HG03025 (cell line): ENCODE data around the gene TAS2R46.
"Not testable (repeated sequence)": the region's sequence is repeated elsewhere in the genome, so short reads cannot be mapped to it uniquely, and the experiment has no call there.

Experiments used
- ATAC-seq: cut with Tn5 transposase; IDR thresholded peaks from one replicate; pipeline ENCODE4 v1.9.1; 2021; ENCODE audit warnings: mild to moderate bottlenecking, moderate library complexity; ENCODE audit not compliant: unreplicated experiment, low FRiP score

TAS2R46 gene, protein sequence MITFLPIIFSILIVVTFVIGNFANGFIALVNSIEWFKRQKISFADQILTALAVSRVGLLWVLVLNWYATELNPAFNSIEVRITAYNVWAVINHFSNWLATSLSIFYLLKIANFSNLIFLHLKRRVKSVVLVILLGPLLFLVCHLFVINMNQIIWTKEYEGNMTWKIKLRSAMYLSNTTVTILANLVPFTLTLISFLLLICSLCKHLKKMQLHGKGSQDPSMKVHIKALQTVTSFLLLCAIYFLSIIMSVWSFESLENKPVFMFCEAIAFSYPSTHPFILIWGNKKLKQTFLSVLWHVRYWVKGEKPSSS

DNA sequence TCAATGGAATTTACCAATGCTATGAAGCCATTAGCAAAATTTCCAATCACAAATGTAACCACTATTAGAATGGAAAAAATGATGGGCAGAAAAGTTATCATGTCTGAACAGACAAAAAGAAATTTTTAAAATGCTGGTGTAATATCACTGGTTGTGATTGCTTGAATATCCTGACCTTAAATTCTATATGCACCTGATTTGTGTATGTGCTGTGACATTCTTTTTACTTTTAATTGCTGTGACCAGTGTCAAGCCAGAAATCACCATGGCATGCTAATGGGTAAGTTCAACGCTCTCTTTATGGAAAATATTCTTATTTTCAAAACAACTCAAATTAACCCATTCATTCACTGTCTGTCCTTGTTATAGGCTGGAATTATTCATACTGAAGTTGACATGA lies at the start of gene TAS2R46:
Gene TAS2R46, minus strand, starts transcription at position 101 of the 400 bp plus-strand sequence. Its CDS starts 0 bp downstream, at position 101.
- ATAC-seq = not testable (repeated sequence)

DNA sequence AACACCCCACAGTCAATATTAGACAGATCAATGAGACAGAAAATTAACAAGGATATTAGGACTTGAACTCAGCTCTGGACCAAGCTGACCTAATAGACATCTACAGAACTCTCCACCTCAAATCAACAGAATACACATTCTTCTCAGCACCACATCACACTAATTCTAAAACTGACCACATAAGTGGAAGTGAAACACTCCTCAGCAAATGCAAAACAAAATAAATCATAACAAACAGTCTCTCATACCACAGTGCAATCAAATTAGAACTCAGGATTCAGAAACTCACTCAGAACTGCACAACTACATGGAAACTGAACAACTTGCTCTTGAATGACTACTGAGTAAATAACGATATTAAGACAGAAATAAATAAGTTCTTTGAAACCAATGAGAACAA lies 49.1 kb upstream of the TAS2R46 start:
- not testable (repeated sequence) for ATAC-seq

DNA sequence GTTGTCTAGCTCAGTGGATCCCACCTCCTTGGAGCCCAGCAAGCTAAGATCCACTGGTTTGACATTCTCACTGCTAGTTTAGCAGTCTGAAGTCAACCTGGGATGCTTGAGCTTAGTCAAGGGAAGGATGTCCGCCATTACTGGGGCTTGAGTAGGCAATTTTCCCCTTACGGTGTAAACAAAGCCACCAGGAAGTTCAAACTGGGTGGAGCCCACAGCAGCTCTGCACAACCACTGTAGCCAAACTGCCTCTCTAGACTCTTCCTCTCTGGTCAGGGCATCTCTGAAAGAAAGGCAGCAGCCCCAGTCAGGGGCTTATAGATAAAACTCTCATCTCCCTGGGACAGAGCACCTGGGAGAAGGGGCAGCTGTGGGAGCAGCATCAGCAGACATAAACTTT lies 46.8 kb upstream of the TAS2R46 start:
- ATAC-seq = no peak

DNA sequence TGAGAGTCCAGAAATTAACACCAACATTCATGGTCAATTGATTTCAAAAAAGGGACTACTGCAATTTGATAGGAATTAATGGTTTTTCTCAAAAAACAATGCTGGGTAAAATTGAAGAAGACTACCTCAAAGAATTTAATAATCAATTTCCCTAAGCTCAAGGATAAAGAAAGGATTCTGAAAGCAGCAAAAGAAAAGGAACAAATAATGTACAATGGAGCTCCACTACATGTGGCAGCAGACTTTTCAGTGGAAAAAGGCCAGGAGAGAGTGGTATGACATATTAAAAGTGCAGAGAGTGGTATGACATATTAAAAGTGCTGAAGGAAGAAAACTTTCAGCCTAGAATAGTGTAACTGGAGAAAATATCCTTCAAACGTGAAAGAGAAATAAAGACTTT lies 45.6 kb upstream of the TAS2R46 start:
- no peak for ATAC-seq

DNA sequence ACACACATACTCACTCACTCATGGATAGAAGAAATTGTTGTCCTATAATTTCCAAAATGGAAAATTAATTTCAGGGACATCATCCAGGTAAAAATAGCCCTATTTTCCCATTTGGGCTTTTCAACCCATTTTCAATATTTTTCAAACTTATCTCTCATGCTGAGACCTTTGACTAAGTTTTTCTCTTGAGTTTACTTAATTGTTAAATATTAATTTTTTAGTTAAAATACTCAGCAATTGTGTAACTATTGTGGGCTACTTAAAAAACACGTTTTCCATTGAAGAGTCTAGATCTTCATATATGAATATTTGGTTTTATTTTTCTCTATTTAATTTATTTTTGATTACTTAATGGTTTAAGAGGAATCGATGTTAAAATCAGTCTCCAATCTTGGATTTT lies 44.2 kb upstream of the TAS2R46 start:
- ATAC-seq = no peak

DNA sequence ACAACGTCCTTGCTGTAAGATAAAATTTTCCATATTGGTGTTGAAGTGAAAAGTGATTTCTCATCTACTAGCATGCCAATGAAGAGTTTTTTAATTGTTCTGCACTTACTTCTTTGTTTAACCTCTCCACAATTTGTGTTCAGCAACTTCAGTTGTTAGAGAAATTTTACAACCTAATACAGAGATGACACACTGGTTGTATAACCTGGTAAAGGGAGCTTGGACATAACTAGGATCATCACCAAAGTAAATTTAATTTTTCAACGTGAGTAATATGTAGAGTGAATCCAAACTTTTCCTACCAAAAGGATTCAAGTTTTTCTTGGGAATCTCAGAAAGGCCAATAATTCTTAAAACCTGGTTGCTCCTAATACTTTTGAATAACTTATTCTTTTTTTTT lies 43.5 kb upstream of the TAS2R46 start:
- no peak for ATAC-seq

DNA sequence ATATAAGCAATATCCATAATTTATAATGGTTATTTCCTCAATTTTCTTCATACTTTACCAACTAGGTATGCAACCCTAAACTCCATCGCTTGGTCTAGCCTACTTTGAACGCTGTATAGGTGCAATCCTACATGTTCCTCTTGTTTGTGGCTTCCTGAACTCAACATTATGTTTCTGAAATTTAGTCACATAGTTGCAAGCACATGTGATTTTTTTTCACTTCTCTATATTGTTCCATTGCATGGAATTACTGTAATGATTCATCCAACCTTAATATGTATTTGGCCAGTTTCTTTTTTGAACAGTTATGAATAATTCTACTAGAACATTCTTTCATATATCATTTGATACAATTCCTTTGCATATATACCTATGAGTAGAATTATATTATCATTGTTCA lies 32.8 kb upstream of the TAS2R46 start:
- not testable (repeated sequence) for ATAC-seq

DNA sequence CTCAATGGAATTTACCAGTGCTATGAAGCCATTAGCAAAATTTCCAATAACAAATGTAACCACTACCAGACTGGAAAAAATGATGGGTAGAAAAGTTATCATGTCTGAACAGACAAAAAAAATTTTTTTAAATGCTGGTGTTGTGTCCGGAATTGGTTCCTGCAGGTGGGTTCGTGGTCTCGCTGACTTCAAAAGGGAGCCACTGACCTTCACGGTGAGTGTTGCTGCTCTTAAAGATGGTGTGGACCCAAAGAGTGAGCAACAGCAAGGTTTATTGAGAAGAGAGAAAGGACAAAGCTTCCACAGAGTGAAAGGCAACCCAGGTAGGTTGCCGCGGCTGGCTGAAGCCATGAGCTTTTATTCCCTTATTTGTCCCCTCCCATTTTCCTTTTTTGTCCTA lies 30.0 kb upstream of the TAS2R46 start, which contains the start of gene TAS2R43:
Gene TAS2R43, minus strand, starts transcription at position 186 of the 400 bp plus-strand sequence. Its CDS starts 84 bp downstream, at position 102.
- no peak for ATAC-seq

DNA sequence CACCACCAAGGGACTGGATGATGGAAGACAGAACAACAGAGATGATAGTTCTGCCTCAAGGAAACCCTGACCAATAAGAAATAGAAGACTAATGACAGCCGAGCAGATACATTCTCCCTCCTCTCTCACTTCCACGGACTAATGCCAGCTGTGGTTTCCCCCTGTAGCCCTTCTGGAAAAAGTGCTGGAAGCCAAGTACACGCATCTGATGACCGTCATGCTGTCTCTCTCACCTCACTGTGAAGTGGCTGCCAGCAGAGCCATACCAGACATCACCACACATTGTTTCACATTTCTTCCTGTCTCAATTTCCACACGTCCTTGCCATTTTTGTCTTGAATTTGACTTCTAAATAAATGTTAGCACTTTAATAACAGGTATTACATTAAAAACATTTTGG lies 27.2 kb upstream of the TAS2R46 start:
- no peak for ATAC-seq

DNA sequence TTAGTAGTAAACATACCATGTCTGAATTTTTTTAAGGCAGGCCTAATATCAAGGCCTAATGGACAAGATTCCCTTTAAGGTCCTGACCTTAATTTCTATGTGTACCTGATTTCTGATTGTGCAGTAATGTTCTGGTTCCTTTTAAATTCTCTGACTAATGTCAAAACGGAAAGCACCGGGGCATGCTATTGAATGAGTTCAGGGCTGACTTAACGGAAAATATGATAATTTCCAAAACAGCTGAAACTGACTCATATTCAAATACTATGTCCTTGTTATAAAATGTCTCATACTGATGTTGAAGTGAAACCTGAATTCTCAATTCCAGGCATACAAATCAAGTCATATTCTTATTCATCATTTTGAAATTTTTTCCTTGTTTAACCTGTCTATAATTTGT lies 23.3 kb upstream of the TAS2R46 start:
- no peak for ATAC-seq

DNA sequence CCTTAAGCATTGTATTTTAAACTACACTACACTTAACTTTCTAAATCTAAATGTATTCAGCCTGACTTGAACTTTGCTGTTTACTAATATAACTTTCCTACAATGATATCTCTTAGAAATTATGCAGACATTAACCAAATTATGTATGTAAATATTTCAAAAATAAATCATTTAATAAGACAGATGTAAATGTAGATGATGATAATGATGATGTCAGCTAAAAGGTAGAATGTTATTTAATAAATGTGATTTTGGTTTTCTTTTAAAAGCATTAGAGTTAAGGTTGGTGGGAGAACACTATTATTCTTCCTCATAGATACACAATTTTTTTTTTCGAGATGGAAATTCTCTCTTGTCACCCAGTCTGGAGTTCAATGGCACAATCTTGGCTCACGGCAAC lies 19.9 kb upstream of the TAS2R46 start:
- no peak for ATAC-seq

DNA sequence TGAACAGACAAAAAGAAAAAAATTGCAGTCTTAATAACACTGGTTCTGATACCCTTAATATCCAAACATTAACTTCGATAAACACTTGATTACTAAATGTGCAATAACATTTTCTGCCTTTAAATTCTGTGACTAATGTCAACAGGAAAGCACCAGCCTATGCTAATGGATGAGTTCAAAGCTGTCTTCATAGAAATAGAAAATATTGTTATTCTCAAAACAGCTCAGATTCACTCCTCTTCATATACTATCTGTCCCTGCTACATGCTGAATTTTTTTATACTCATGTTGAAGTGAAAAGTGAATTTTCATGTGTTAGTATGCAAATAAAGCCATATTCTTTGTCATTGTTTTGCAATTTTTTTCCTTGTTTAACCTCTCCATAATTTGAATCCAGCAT lies 16.2 kb upstream of the TAS2R46 start:
- ATAC-seq = no peak

DNA sequence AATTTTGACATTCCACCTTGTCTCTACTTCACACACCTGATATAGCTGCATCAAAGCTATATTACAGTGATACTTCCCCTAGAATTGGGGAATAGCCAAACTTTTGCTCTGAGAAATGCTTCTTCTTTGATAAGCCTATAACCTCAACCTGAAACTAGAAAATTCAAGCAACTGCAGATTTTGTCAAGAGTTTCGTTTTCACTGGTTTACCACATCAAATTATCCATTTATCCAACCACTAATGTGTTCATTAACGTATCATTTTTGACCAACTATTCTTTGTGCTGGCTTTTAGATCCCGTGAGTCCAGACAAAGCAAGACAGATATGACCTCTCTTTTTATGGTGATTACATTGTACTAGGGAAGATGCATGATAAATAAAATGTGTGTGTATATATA lies 13.5 kb upstream of the TAS2R46 start:
- ATAC-seq = no peak

DNA sequence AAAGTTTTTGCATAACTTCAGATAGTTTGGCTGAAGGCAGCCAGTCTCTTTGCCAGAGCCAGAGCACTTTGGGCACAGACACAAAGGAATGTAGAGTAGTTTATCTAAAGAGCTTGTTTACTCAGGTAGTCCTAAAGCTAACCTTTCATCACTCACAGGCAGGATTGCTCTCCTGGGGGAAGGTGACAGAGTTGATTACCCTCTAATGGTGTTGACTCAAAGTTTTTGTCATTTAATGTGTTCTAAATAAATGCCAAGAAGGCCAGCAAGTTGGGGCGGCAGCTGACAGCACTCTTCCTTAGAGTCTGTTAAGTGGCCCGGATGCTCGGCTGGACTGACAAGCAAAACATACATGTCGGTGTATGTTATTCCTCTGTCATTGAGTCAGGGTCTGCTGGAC lies 9.3 kb upstream of the TAS2R46 start:
- ATAC-seq = no peak

DNA sequence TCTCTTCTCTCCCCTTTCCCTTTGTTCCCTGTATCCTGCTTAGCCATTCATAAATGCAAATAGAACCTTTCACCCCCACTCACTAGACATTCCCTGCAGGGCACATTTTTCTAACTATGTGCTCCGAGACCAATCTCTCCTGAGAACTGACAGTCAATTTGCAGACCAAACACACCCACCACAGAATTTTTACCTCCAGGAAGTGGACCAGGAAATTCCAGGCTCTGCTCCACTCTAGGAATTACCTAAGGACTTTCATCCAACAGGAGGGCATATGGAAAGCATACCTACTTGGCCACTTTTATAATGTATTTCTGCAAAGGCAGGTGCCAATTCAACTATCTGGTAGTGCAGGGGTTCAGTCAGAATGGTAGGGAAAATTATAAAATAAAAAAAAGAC lies 8.9 kb upstream of the TAS2R46 start:
- no peak for ATAC-seq

DNA sequence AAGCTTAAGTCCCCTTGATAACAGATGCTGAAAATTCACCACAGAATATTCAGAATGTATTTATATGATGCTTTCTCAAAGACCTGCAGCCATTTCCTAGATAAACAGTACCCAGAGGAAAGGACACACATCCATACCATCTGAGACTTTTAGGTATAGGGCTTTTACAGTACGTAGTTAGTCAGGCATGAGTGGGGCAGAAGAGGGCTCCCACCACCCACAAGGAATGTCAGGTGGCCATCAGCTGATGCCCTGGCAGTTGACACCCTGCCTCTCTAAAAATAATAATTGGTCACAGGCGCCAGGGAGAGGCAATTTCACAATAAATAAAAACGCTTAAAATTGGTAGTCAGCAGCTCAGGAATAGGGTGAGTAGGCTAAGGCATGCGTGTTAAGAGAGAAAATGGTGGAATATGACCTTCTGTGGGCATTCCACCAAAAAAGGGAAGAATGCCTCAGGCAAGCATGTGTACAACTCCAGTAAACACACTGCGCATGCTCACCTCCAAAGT lies 7.8 kb upstream of the TAS2R46 start:
- ATAC-seq = no peak

DNA sequence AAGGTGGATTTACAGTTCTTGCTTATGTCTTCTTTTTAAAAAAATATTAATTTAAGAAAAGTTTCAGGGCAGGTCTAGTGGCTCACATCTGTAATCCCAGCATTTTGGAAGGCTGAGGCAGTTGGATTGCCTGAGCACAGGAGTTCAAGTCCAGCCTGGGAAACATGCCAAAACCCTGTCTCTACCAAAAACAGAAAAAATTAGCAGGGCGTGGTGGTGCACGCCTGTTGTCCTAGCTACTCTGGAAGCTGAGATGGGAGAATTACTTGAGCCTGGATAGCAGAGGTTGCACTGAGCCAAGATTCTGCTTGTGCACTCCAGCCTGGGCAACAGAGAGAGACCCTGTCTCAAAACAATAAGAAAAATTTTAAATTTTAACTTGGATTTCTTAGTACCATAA lies 5.4 kb upstream of the TAS2R46 start:
- no peak for ATAC-seq

DNA sequence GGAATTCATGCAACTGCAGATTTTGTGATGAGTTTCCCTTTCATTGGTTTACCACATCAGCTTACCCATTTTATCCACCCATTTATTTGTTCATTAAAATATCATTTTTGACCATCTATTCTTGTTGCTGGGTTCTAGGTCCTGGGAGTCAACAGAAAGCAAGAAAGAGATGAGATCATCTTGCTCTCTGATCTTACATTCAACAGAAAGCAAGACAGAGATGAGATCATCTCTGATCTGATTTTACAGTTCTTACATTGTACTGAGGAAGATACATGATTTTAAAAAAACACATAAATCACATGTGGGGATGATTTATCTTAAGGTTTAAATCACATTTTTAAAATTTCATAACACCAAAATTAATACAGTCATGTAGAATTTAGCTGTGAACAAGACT lies 2.3 kb downstream of the TAS2R46 start:
- no peak for ATAC-seq

DNA sequence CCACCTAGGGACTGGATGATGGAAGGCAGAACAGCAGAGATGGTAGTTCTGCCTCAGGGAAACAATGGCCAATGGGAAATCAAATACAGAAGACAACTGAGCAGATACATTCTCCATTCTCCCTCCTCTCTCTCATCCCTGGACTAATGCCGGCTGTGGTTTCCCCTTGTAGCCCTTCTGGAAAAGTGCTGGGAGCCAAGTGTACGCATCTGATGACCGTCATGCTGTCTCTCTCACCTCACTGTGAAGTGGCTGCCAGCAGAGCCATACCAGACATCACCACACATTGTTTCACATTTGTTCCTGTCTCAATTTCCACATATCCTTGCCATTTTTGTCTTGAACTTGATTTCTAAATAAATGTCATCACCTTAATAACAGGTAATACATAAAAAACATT lies 3.1 kb downstream of the TAS2R46 start:
- no peak for ATAC-seq

DNA sequence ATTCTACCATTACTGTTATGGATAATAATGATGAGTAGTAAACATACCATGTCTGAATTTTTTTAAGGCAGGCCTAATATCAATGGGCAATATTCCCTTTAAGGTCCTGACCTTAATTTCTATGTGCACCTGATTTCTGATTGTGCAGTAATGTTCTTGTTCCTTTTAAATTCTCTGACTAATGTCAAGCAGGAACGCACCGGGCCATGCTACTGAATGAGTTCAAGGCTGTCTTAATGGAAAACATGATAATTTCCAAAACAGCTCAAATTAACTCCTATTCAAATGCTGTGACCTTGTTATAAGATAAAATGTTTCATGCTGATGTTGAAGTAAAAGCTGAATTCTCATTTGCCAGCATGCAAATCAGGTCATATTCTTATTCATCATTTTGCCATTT lies 6.8 kb downstream of the TAS2R46 start:
- no peak for ATAC-seq

DNA sequence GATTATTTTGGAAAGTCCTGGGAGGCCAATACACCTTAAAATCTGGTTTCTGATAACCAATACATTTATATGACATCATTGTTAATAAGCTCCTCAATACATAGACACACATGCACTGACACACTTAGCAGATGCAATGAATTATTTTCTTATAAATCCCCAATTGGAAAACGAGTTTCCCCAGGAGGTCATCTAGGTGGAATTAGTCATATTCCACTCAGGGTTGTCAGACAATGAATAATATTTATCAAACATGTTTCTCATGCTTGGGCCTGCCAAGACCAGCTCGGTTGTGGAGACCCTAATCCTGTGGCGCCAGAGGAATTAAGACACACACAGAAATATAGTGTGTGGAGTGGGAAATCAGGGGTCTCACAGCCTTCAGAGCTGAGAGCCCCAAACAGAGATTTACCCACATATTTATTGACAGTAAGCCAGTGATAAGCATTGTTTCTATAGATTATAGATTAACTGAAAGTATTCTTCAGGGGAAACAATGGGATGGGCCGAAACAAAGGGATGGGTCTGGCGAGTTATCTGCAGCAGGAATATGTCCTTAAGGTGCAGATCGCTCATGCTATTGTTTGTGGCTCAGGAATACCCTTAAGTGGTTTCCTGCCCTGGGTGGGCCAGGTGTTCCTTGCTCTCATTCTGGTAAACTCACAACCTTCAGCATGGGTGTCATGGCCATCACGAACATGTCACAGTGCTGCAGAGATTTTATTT lies 12.1 kb downstream of the TAS2R46 start:
- ATAC-seq = not testable (repeated sequence)

DNA sequence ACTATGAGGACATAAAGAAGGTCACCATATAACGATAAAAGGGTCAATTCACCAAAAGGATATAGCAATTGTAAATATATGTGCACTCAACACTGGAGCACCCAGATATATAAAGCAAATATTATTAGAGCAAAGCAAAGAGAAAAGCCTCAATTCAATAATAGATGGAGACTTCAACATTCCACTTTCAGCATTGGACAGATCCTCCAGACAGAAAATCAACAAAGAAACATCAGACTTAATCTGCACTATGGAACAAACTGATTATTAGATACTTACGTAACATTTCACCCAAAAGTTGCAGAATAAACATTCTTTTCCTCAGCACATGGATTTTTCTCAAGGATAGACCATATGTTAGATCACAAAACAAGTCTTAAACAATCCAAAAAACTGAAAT lies 20.7 kb downstream of the TAS2R46 start:
- not testable (repeated sequence) for ATAC-seq
